ENCODE measurements around the gene CNKSR2.
A peak's percentile ranks its signal among the peaks of the same experiment; 100 is the strongest.

The CNKSR2 gene

DNA sequence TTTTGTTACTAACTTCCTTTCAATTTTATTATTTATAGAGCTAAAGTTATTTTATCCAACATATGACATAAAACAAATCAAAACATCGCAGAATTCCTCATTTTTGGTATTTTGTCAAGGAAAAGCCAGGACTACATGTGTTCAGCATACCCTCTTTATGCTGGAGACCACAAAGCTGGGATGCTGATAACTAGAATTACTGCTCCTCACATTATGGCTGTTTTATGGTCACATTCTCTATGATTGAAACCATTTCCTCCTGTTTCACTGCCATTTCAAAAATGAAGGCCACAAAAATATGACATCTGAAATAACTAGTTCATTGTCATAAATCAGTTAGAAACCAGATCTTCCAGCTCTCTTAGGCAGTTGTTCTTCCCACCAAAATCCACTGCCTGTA, 242.2 kb downstream of the CNKSR2 start:
- no peak for DNase-seq

- DNase-seq: no peak
Measured at GRCh38 chrX:21620234-21620633, 246.0 kb downstream of the CNKSR2 start.

- no peak for DNase-seq
Measured at GRCh38 chrX:21623778-21624501, 249.7 kb downstream of the CNKSR2 start.

DNA sequence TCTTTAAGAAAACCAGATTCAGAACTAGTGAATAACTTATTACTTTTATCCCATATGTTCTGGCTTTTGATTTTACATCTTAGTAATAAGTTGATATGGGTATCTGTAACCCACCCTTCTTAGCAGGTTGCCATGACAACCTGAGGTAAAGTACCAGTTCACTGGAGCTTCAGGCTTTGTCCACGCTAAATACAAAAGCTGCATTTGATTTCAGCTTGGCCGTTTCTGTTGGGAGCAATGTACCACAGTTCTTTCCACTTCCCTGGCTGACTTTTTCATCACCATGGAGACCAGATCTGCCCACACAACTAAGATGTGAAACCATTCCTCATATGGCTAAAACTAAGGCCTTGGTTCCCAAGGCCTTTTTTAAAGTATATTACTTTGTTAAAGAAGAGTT, 257.8 kb downstream of the CNKSR2 start:
- DNase-seq: no peak

GRCh38 chrX:21638311-21638710, 264.1 kb downstream of the CNKSR2 start:
- no peak for DNase-seq

GRCh38 chrX:21639775-21640174, 265.6 kb downstream of the CNKSR2 start:
- DNase-seq: no peak

- DNase-seq: no peak
Measured at GRCh38 chrX:21645431-21645830, 271.2 kb downstream of the CNKSR2 start.

GRCh38 chrX:21645886-21646285, 271.7 kb downstream of the CNKSR2 start:
- DNase-seq: no peak

- DNase-seq: no peak
Measured at GRCh38 chrX:21655901-21656586, 281.8 kb downstream of the CNKSR2 start.

- DNase-seq: no peak
Measured at GRCh38 chrX:21656587-21657317, 282.5 kb downstream of the CNKSR2 start.

DNA sequence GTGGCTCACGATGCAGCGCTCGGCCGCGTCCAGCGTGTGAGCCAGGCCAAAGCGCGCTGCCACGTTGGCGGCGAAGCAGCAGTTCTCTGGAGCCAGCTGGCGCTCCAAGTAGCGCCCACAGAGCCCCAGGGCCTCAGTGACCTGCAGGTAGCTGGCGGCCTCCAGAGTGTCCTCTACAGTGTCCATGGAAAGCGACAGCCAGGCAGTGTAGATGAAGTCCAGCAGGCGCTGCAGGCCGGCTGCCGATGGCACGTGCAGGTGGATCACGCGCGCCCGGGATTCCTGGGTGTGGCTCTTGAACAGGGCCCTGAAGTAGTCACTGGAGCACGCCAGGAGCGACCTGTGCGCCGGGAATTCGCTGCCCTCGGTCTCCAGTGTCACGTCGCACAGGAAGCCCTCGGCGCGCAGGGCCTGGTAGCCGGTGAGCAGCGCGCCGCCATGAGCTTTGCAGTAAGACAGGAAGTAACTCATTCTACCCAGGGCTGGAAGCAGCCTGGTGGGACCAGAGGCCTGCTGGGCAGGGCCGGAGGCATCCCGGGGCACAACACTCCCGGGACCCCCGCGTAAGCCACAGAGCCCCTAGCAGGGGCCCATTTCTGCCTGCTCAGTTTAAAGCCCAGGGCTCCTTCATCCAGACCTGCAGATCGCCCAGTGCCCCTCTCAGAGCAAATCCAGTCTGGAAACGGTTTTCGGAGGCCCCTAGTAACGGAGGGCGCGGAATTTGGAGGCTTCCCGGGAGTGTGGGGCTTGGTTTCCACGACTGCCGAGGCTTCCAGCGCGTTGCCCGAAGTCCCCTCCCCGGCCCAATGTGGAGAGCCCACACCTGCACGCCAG, 283.3 kb downstream of the CNKSR2 start:
- peak; percentile 10 for DNase-seq

GRCh38 chrX:21658152-21658737, 284.0 kb downstream of the CNKSR2 start, which contains the start of gene KLHL34:
Gene KLHL34 (minus strand): TSS chrX:21658330. CDS start chrX:21657788, 542 bp downstream.
- no peak for DNase-seq

DNA sequence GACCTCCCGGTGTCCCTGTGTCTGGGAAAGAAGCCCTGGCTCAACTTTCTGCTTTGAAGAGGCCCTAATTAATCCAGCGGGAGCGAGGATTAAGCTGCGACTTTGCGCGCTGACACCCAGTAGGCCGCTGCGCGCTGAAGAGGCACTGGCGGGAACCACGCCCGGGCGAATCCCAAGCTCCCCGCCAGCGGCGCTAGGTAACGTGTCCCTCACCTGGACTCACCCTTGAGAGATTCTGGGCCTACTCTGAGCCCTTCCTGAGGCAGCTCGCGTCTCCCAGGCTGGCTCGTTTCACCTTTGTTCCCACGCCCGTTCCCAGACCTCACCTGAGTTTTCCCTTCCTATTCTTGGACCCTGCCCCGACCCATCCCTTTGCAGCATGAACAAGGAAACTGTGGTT, 284.5 kb downstream of the CNKSR2 start:
- no peak for DNase-seq

DNA sequence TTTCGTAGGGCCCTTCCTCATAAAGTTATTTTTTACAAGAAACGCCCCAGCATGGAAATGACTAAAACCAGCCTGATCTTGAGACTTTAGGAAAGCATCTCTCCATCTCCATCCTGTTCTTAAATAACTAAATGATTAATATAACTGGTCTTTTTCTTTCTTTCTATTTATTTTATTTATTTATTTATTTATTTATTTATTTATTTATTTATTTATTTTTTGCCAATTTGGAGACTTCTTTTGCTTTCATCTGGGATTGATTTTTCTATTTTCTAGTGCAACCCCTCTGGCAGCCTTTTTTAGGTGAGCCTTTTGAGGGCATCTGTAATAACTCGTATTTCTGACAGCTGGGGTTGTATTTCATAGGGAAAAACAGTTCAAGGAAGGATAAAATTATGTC, 285.1 kb downstream of the CNKSR2 start:
- DNase-seq: no peak

DNA sequence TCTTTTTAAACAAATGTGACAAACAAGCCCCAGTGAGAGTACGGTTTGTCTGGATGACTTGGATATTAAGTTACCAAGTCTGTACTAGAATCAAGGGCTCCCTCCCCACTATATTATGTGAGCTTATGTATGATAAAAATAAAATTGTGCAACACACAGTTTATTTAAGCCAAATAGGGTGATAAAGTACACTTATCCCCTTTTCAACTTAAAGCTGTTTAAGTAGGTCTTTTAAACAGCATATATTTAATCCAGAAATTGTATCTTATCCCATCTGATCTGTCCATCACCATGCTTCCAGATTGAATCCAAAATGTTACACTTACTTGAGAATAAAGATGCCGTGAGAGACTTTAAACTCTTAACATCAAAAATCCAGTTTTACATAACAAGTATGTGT, 285.9 kb downstream of the CNKSR2 start:
- DNase-seq: no peak

DNA sequence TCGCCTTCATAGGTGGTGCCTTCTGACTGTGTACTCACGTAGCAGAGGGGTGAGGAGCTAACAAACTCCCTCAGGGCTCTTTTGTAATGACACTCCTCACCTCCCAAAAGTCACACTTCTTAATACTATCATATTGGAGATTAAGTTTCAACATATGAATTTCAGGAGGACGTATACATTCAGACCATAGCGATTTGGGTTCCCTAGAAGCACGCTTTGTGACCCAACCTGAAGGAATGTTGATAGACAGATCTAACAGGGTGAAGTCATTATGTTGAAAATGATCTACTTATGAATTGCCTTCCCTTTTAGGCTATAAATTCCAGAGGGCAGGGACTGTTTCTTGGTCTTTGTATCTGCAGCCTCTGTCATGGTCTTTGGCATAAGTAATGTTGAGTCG, 287.1 kb downstream of the CNKSR2 start:
- no peak for DNase-seq

GRCh38 chrX:21662761-21663160, 288.5 kb downstream of the CNKSR2 start:
- DNase-seq: no peak

GRCh38 chrX:21666252-21666651, 292.0 kb downstream of the CNKSR2 start:
- DNase-seq: no peak

- no peak for DNase-seq
Measured at GRCh38 chrX:21666679-21667078, 292.5 kb downstream of the CNKSR2 start.

DNA sequence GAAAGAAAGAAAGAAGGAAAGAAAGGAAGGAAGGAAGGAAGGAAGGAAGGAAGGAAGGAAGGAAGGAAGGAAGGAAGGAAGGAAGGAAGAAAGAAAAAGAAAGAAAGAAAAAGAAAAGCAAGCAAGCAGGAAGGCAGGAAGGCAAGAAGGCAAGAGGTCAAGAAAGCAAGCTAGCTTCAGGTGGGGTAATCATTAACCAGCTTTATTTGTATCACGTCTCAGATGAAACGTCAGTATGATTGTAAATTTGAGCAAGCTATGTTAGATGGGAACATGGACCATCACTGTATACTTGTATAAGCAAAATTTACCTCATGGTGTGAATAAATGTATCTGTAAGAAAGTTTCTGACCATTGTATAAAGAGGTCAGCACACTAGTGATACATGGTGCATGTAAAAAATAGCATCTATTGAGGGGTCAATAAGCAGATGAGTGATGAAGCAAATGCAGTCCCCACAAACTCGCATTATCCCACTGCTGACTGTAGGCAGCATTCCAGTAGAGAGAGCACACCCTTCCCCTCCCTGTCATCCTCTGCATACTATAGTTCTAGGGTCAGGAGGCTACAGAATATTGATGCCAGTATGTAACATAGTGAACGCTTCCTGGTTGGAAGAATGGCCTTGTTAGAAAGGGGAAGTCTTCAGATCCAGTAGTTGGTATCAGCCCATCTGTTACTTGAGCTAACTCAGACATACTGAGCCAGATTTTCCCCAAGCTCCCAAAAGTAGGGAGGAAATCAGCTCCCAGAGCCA, 300.4 kb downstream of the CNKSR2 start:
- DNase-seq: no peak

DNA sequence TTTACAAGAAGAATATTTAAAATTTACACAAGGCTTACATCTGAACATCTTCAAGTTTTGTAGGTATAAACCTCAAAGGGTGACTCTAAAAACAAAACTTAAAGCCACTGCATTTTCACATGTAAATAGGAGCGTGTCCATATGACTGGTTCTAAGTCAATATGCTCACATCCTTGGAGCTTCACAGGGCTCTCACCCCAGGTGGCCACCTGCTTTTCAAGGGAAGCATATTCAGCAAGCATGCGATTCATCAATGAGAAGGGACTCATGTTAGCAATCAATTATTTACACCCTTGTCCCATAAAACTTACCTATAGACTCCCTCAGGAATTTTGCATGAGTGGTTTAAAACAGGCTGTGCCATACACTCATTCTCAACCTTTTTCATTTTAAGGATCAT, 301.7 kb downstream of the CNKSR2 start:
- DNase-seq: no peak
